DMS153 treated with DMSO at 0.1 percent for 48 hours (cell line): Measurements from ENCODE around the gene CCDC69.
"Not testable (repeated sequence)": the region's sequence is repeated elsewhere in the genome, so short reads cannot be mapped to it uniquely, and the experiment has no call there.

ENCODE experiments used
- DNase-seq: peaks from one replicate; lab custom pipeline; 2025; ENCODE audit not compliant: unreplicated experiment; lab: John Stamatoyannopoulos, UW

The CCDC69 gene

GRCh38 chr5:151248651-151249050 is 24.8 kb upstream of the CCDC69 start:
- DNase-seq, result no peak

DNA sequence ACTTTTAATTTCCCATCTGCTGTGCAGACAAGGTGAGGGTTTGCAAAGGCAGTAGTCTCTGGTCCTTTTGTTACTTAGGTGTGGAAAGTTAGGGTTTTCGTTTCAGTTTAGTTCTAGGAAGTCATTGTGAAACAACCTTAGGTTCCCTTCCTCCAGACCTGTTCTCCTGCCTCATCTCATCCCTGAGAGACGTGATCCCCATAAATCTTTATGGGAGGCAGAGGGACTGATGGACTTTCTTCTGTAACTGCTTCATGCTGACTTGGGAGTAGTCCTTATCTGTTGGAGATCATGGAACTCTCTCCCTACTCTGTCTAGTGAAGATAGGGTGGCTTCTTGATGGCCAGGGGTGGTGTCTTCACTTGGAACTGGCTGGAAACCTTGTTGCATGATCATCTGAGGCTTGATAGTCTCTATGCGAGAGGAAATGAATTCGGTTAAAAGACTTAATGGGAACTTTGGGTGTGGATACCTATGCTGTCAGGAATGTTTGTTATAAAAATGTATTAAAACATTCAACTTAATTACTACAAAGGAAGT is 21.9 kb upstream of the CCDC69 start:
- no peak for DNase-seq

DNA sequence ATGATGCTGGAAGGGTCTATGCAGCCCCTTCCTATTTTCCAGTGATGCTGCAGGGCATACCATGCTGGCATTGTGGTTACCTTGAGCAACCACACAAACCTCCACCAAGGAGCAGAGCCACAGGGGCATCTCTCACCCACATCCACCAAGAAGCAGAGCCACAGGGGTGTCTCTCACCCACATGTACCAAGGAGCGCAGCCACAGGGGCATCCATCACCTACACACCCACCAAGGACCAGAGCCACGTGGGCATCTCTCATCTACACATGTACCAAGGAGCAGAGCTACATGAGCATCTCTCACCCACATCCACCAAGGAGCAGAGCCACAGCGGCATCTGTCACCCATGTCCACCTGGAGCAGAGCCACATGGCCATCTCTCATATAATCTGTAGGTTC is 20.3 kb upstream of the CCDC69 start:
- no peak for DNase-seq

- no peak for DNase-seq
Measured at GRCh38 chr5:151243564-151243963, 19.7 kb upstream of the CCDC69 start.

- DNase-seq, result no peak
Measured at GRCh38 chr5:151243127-151243526, 19.2 kb upstream of the CCDC69 start.

DNA sequence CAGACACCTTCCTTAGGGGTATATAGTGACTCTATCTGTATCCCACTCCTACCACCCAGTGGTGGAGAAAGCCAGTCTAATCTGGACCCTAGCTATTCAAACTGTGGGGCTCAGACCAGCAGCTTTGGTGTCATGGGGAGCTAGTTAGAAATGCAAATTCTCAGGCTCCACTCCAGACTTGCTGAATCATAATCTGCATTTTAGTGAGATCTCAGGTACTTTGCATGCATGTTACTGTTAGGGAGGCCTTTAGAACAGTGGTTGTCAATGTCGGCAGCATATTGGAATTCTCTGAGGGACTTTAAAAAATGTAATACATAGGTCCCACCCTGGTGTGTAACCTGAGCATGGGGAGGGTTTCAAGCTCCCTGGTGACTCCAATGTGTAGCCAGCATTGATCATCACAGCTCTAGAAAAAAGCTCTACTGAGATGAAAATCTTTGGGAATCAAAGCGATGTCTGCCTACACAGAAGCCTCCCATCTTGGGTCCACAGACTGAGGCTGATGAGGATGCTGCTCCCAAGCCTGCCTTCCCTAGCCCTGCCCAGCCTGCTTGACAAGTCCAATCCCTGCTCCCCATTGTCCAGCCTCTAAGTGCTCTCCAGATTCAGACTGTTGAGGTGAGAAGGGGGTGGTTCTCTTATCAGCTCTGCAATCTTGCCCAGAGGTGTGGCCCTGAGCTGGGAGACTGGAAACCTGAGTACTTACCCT is 17.2 kb upstream of the CCDC69 start:
- no peak for DNase-seq

DNA sequence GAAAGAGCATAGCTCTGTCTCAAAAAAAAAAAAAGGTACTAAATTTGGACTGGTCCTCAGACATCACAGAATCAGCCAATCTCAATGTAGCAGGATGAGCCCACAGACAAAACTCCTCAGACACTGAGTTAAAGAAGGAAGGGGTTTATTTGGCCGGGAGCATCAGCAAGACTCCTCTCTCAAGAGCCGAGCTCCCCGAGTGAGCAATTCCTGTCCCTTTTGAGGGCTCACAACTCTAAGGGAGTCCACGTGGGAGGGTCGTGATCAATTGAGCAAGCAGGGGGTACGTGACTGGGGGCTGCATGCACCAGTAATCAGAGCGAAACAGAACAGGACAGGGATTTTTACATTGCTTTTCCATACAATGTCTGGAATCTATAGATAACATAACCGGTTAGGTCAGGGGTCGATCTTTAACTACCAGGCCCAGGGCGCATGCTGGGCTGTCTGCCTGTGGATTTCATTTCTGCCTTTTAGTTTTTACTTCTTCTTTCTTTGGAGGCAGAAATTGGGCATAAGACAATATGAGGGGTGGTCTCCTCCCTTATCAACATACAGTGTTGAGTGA is 16.5 kb upstream of the CCDC69 start:
- not testable (repeated sequence) for DNase-seq

- DNase-seq, result no peak
Measured at GRCh38 chr5:151239237-151239861, 15.5 kb upstream of the CCDC69 start.

DNA sequence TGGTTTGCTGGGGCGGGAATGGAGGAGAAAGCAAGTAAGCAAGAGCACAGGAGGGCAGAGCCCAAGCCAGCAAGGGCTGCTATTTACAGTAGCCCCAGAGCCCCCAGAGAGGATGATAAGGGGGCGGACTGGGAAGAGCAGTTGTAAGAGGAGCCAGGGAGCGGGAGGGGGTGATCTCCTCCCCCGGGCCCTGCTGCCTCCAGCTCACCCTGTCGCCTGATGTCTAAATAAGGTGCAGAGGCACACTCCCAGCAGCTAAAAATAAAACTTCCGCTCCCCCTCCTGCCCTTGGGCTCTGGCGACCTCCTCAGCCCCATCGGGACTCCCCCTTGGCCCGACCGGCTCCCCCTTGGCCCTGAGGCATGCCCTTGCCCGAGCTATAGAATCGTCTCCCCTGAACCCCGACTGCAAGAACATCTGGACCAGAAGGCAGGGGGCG is 14.4 kb upstream of the CCDC69 start:
- DNase-seq, result no peak

GRCh38 chr5:151237685-151238084 is 13.8 kb upstream of the CCDC69 start:
- DNase-seq, result no peak

GRCh38 chr5:151236888-151237287 is 13.0 kb upstream of the CCDC69 start:
- no peak for DNase-seq

- DNase-seq, result not testable (repeated sequence)
Measured at GRCh38 chr5:151235239-151235571, 11.3 kb upstream of the CCDC69 start.

- no peak for DNase-seq
Measured at GRCh38 chr5:151234476-151235238, 10.8 kb upstream of the CCDC69 start.

GRCh38 chr5:151233616-151234085 is 9.8 kb upstream of the CCDC69 start:
- DNase-seq, result no peak

GRCh38 chr5:151231359-151231758 is 7.5 kb upstream of the CCDC69 start:
- DNase-seq, result no peak

DNA sequence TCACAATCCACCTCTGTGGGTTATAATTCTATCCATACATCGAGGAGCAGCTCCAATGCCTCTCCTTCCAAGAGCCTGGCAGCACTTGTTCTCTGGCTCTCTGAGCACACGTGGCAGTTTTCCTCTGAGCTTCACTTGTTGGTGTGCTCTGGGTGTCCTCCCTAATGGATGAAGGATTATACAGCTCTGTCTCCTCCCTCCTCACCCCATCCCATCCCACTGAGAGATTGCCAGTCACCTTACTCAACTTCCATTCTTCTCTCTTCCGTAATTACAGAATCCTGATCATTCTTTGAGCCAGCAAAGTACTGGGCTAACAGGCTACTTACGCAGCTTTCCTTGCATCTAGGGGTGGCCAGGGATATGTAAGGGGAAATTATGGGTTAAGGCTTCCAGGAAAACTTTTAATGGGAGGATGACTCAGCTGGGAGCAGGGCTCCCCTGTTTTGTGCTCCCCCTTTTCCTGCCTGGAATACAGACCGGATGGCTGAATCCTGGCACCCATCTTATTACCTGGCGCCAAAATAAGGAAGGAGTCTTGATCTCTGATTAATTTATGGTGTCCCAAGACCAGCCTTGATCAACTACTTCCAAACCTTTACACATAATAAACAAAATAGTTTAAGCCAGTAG is 6.3 kb upstream of the CCDC69 start:
- no peak for DNase-seq

DNA sequence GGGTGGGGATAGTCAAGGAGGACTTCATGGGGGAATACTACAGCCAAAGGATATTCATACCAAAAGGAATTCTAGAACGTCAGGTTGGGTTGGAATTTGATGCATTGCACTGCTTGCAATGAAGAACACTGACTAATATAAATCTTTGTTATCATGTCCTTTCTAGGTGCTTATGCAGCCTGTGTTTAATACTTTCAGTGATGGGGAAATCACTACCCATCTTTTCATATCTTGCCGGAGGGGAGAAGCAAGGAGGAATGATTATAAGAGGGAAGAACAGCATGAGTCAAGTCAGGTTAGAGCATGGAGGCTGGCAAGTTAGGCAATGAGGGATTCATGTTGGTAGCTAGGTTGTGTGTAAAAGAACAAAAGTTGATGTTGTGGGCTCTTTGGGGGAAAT is 5.1 kb upstream of the CCDC69 start:
- DNase-seq, result no peak

GRCh38 chr5:151227918-151228447 is 4.1 kb upstream of the CCDC69 start:
- DNase-seq, result no peak

- no peak for DNase-seq
Measured at GRCh38 chr5:151225475-151225874, 1.6 kb upstream of the CCDC69 start.

DNA sequence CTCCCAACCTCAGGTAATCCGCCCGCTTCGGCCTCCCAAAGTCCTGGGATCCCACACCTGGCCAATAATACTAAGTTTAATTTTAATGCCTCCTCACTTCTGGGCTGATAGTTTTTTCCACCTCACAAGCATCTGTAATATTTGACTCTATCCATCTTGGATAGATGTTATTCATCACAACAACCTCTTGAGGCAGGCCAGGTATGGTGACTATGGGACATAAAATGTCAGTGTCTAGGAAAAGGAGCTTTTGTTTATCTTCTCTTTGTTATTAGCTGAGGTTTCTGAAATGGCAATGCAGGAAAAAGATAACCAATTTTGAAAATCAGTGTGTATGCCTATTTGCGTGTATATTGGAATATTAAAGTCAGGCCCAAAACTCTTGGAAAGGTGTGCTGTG is 1.2 kb upstream of the CCDC69 start:
- DNase-seq, result no peak

GRCh38 chr5:151224372-151224771 is 480 bp upstream of the CCDC69 start:
- DNase-seq, result no peak
